NCI-H2029 treated with DMSO at 0.1 percent for 48 hours (cell line): ENCODE data around the gene PGA5.
"Not testable (repeated sequence)": the region's sequence is repeated elsewhere in the genome, so short reads cannot be mapped to it uniquely, and the experiment has no call there.

Experiments used
- DNase-seq: peaks from one replicate; lab custom pipeline; 2025; lab: John Stamatoyannopoulos, UW

PGA5 gene

DNA sequence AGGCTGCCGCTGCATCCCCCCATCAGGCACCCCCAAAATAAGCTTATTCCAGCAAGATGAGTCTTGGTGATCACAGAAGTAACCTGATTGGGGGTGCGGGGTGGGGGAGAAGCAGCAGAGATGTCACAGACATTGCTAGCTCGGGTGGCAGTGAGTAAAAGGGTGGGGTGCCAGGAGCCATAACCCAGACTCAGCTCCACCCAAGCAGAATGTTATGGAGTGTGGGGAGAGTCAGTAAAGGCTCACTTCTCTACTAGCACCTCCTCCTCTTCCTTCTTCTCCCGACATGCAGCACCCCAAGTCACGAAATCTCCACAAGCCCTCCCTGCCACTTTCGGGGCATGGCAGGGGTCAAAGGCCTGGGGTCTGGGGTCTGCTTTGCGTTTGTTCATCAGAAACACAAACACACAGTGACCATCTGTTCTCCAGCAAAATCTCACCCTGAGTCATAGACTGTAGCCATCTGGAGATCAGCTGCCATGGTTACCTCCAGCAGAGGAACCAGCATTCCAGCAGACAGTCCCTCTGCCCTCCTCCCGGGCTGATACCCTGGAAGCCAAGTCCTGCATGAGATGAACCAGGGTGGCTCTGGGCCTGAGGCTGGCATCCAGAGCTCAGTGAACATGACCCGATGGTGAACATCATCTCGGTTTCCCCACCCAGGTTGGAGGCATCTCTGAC lies 14.4 kb upstream of the PGA5 start:
- not testable (repeated sequence) for DNase-seq

DNA sequence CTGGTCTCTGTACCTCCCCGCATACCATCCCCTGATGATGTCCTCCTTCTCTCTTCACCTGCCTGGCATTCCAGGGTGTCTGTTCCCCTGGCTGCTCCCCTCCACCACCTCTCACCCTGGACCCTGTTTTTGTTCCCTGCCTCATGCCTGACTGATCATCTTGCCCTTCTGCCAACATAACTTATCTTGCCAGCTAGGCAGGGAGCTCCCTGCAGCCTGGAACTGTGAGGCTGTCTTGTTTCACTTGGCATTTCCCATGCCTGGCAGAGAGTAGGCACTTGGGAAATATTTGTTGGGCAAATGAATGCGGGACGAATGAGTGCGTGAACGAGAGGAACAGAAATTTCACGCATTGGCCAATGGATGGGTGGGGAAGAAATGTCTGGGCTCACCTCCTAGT lies 11.5 kb upstream of the PGA5 start:
- not testable (repeated sequence) for DNase-seq

DNA sequence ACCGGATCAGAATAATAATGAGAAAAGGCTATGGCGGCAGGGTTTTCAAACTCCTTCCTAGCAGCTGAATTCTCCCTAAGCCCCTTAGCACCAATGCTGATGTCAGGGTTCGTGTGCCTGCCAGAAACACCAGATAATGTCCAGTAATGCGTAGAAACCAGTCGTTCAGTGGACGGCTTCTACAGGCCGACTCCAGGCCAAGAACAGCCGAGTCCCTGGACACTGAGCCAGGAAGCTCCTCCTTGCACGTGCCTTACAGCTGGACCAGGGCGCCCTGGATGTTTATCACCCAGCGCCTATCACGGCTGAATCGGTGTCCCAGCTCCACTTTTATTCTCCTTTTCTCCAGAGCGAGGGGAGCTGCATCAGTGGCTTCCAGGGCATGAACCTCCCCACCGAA lies 9.9 kb upstream of the PGA5 start:
- DNase-seq: not testable (repeated sequence)

DNA sequence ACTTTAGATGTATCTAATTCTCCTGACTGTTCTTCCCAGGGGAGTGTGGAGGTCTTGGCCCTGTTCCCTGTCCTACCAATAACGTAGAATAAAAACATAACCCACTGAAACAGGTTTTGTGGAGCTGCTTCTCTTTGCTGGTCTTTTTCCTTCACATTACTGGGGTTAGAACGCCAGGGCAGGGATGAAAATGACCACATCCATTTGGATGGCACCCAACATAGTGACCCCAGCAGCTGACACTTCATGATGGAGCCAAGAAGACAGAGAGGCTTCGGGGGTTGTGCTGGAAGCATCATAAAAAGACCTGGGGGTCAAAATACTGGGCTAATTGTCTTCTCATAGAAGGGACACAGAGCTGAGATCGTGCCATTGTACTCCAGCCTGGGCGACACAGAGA lies 9.4 kb upstream of the PGA5 start:
- DNase-seq: not testable (repeated sequence)

DNA sequence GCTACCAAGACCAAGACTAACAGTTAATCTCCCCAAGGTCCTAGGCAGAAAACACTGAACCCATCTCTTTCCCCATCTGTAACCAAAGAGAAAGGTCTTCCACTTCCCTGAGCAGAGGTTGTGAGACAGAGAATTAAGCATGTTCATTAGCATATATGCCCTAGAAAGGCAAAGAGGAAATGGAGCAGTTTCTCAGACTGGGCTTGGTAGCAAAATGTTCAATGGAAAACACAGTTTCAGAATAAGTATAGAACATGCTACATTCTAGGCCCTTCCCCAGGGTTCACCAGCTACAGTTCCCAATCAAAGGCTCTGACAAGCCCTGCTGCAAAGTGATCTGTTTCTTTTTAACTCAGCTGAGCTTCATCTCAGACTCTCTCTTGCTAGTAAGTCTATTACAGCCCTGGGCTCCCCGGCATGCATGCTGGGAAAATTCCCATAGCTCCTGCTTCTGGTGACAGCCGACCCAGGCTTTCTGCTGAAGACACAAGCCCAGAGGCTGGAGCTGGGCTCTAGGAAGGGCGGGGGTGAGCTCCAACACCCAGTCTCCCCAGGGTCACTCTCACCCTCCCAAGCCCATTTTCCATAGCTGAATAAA lies 8.3 kb upstream of the PGA5 start:
- not testable (repeated sequence) for DNase-seq

DNA sequence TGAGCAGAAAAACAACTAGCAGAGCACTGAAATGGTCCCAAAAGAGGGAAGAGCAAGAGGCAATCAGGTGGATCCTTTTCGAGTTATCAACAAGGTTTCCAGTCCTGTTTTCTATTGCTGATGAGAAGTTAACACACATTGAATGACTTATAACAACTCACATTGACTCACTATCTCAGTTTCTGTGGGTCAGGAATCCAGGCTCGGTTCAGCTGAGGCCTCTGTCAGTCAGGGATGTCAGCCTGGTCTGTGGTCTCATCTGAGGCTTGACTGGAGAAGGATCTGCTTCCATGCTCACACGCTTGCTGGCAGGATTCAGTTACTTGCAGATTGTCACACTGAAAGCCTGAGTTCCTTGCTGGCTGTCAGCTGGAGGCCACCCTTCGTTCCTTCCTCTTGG lies 3.8 kb upstream of the PGA5 start:
- not testable (repeated sequence) for DNase-seq

DNA sequence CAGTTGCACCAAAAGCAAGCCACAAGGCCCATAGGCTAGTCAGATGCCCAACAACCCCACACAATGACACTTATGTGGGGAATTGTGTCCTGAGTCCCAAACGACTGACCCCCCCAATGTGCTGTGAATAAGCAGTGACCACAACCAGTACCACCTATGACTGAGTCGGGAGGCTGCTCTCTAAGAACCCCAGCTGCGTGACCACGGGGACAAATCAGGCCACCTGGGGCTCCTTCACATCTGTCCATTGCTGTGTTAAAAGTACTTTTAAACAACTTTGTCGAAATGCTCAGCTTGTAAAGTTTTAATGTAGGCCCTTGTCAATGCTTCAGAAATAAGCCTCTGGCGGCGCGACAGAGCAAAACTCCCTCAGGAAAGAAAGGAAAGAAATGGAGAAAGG lies 687 bp upstream of the PGA5 start:
- DNase-seq: not testable (repeated sequence)

DNA sequence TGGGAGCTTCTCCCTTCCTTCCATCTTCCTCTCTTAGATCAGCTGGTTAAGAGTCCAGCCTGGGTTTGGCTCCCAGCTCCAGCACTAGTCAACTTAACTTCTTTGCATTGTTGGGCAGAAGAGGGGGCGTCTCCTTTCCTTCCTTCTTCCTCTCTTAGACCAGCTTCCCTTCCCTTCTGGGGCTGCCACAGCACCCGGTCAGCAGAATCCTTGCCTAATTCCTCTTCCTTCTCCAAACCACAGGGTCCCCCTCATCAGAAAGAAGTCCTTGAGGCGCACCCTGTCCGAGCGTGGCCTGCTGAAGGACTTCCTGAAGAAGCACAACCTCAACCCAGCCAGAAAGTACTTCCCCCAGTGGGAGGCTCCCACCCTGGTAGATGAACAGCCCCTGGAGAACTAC lies 551 bp downstream of the PGA5 start:
- not testable (repeated sequence) for DNase-seq

DNA sequence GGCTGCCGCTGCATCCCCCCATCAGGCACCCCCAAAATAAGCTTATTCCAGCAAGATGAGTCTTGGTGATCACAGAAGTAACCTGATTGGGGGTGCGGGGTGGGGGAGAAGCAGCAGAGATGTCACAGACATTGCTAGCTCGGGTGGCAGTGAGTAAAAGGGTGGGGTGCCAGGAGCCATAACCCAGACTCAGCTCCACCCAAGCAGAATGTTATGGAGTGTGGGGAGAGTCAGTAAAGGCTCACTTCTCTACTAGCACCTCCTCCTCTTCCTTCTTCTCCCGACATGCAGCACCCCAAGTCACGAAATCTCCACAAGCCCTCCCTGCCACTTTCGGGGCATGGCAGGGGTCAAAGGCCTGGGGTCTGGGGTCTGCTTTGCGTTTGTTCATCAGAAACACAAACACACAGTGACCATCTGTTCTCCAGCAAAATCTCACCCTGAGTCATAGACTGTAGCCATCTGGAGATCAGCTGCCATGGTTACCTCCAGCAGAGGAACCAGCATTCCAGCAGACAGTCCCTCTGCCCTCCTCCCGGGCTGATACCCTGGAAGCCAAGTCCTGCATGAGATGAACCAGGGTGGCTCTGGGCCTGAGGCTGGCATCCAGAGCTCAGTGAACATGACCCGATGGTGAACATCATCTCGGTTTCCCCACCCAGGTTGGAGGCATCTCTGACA lies 4.4 kb downstream of the PGA5 start:
- DNase-seq: not testable (repeated sequence)

DNA sequence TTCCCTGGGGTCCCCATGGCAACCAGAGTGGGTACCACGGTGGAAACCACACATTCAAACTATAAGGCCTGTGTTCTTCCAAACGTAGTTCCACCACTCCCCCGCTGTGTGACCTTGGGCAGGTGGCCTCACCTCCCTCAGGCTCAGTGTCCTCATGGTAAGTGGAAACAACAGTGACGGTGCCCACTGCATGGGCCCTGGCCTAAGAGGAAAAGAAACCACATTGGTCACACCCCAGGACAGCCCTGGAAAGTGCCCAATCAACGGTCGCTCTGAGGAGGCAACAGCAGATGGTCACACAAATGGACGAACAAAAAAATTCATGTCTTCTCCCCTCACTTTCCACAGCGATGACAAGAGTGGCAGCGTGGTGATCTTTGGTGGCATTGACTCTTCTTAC lies 7.1 kb downstream of the PGA5 start:
- DNase-seq: not testable (repeated sequence)

DNA sequence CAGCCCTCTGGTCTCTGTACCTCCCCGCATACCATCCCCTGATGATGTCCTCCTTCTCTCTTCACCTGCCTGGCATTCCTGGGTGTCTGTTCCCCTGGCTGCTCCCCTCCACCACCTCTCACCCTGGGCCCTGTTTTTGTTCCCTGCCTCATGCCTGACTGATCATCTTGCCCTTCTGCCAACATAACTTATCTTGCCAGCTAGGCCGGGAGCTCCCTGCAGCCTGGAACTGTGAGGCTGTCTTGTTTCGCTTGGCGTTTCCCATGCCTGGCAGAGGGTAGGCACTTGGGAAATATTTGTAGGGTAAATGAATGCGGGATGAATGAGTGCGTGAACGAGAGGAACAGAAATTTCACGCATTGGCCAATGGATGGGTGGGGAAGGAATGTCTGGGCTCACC lies 8.2 kb downstream of the PGA5 start:
- not testable (repeated sequence) for DNase-seq

DNA sequence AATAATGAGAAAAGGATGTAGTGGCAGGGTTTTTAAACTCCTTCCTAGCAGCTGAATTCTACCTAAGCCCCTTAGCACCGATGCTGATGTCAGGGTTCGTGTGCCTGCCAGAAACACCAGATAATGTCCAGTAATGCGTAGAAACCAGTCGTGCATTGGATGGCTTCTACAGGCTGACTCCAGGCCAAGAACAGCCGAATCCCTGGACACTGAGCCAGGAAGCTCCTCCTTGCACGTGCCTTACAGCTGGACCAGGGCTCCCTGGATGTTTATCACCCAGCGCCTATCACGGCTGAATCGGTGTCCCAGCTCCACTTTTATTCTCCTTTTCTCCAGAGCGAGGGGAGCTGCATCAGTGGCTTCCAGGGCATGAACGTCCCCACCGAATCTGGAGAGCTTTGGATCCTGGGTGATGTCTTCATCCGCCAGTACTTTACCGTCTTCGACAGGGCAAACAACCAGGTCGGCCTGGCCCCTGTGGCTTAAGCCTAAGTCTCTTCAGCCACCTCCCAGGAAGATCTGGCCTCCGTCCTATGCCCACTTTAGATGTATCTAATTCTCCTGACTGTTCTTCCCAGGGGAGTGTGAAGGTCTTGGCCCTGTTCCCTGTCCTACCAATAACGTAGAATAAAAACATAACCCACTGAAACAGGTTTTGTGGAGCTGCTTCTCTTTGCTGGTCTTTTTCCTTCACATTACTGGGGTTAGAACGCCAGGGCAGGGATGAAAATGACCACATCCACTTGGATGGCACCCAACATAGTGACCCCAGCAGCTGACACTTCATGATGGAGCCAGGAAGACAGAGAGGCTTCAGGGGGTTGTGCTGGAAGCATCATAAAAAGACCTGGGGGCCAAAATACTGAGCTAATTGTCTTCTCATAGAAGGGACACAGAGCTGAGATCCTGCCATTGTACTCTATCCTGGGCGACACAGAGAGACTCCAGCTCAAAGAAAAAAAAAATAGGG lies 10.1 kb downstream of the PGA5 start:
- not testable (repeated sequence) for DNase-seq

DNA sequence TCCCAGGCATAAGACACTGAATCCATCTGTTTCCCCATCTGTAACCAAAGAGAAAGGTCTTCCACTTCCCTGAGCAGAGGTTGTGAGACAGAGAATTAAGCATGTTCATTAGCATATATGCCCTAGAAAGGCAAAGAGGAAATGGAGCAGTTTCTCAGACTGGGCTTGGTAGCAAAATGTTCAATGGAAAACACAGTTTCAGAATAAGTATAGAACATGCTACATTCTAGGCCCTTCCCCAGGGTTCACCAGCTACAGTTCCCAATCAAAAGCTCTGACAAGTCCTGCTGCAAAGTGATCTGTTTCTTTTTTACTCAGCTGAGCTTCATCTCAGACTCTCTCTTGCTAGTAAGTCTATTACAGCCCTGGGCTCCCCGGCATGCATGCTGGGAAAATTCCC lies 11.4 kb downstream of the PGA5 start:
- not testable (repeated sequence) for DNase-seq

DNA sequence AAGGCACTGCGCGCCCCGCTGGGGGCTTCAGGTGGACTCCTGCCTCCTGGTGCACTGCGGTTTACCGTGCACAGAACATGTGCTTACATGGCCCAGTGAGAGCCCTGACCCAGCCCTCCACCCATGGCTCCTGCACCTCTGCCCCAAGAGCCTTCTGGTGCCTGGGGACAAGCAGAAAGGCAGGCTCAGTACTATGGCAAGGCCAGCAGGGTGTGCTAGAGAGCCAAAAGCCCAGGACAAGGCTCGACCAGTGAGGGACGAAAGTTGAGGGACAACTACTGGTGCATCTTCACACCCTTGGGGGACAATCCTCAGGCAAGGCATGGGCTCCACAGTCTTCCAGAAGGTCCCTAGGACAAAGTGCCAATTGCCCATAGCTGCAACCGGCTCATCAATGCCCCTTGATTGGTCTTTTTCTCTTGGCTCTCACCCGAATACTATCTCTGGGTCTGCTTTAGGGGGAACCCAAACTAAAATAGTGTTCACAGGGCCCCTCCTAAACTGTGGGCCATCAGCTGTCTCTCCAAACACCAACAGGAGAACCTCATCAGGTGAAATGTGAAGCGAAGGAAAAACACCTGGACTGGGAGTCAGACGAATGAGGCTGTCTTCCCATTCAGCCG lies 13.5 kb downstream of the PGA5 start:
- DNase-seq: peak; percentile 34

DNA sequence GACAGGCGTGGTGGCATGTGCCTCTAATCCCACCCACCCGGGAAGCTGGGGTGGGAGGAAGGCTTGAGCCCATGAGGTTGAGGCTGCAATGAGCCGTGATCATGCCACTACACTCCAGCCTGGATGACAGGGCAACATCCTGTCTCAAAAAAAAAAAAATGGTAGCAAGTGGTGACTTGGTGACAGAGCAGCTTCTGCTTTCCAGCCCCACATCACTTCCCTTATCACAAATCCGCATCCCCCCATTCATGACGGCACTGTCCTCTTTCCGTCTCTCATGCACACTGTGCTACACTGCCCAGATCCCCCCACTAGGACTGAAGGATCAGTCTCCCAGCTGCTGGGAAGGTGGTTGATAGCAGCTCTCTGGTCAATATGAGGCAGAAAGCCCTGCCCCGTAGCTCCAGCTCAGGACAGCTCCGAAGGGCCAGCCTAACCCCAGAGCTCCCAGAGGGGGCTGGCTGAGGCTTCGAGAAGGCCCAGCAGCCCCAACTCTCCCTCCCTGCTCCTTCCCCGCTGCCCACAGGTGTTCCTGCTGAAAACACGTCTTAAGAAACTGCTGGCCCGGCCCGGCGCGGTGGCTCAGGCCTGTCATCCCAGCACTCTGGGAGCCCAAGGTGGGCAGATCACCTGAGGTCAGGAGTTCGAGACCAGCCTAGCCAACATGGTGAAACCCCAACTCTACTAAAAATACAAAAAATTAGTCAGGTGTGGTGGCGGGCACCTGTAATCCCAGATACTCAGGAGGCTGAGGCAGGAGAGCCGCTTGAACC lies 15.9 kb downstream of the PGA5 start:
- no peak for DNase-seq

DNA sequence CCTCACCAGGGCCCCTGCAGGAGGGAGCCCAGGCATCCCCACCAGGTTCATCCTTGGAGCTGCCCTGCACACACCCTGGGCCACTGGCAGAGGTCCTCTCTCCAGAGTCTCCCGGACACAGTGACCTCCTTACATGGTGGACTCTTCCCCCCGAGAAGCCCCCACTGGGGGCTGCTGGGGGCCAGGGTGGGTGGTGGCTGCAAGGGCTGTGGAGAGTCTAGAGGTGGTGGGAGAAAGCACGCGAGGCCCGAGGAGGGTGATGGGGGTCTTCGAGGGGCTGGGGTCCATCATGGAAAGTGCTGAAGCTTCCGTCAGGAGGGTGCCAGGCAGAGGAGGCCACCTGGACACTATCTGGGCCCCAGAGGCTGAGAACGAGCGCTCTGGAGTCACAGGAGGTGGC lies 17.6 kb downstream of the PGA5 start:
- DNase-seq: no peak

DNA sequence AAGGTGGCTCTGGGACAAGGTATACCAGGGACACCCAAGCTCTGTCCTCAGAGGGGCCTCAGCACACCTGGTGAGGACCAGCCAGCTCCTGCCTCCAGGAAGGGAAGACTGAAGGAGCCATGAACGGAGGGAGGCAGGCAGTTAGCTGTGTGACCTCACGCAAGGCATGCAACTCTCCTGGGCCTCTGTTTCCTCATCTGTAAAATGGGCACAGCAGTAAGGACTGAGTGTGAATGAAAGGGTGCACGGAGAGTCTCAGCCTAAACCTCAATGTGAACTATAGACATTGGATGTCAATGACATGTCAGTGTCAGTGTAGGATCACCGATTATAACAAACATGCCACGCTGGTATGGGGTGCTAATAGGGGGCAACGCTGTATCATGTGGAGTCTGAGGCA lies 18.4 kb downstream of the PGA5 start:
- no peak for DNase-seq

DNA sequence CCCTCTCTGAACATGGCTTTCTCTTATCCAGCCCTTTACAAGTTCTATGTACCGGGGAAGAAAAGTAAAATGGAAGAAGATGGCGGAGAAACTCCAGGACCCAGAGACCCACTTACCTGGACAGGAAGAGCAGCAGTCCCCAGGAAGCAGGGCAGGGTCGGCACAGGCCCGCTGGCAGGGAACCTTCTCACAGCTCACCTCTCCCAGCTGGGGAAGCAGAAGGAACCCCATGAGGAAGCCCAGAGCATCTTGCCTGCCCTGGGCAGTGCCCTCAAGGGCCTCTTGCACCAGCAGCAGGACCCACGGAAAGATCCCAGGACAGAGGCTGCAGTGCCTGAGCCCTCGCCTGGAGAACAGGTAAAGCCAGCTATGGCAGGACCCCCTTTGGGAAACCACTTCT lies 23.4 kb downstream of the PGA5 start:
- DNase-seq: no peak

DNA sequence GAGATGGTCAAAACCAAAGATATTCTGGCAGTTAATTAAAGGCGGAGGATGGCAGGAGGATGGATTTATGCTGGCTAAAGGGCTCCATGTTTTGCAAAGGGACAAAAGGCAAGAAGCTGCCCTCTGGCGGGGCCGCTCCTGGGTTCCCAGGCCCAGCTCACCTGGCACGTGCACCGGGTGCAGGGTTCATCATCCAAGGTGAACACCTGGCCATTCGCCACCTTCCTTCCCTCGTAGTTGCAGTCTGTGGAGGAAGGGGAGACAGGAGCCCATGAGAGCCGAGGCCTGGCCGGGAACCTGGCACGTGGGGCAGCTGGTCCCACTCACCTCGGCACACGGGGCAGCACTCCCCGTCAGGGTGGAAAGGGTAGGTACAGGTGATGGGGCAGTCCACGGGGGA lies 23.8 kb downstream of the PGA5 start:
- no peak for DNase-seq

DNA sequence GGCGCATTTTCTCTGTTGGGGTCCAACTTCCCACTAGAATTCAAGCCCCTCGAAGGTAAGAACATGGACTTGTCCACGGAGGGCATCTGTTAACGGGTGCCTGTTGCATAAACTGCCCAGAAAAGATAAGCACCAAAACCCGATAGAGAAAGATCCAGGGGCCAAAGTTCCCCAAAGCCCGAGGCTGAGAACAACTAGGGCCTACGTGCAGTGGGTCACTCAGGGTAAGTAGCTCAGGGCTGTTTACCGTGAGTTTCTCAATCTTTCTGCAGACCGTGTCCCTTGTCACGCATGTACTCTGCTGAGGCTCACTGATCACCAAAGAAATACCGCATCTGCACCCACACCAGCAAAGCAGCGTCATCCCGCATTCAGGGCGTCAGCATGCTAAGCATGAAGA lies 24.4 kb downstream of the PGA5 start:
- no peak for DNase-seq

DNA sequence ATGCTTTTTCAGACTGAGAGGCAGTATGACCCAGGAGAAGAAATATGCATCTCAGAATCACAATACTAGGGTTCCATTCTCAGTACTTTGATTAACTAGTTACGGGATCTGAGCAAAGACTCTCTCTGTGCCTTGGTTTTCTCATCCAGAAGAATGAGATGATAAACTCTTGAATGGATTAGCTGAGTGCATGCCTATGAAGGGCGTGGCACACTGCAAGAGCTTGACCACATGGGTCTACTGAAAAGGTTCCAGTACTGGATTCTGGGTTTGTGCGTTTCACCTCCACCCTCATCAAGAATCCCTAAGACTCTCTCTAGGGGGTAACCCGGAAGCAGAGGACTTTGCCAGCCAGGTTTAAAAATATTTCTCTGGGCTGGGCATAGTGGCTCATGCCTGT lies 25.6 kb downstream of the PGA5 start:
- no peak for DNase-seq
